Heart left ventricle (tissue), 16 donors: ENCODE measurements around the gene DNAJC18. TPM values are rescaled to one million over a fixed set of nuclear protein-coding genes. Genes with fewer than 3 reads are reported as not detected.

Experiments used
- ATAC-seq, 4 donors: fragments of 200-7000 bp; cut with Tn5 transposase; one replicate each; pipeline ENCODE4 v1.9.1; 2020 to 2022; ENCODE audit warnings: moderate library complexity in 4 of 4, mild to moderate bottlenecking in 3 of 4, moderate number of reproducible peaks in 1 of 4
- DNase-seq, 5 donors: peaks; one replicate each; pipeline ENCODE4 v3.0.0-alpha.2; 2020
- H3K27ac ChIP-seq, 12 donors: fragments of 200-600 bp; sonication (generic) in 4 of 12; one replicate each; pipeline versions ENCODE4 v1.5.0 to v1.8.0; 2016 to 2022; ENCODE audit warnings: mild to moderate bottlenecking in 2 of 12
- H3K27me3 ChIP-seq, 9 donors: fragments of 200-600 bp; sonication (generic) in 2 of 9; one replicate each; pipeline versions ENCODE4 v1.5.1 to v1.8.0; 2016 to 2022; ENCODE audit warnings: mild to moderate bottlenecking in 3 of 9
- H3K36me3 ChIP-seq, 9 donors: fragments of 200-600 bp; sonication (generic) in 2 of 9; one replicate each; pipeline versions ENCODE4 v1.5.0 to v1.8.0; 2018 to 2022; ENCODE audit warnings: mild to moderate bottlenecking in 2 of 9
- H3K4me1 ChIP-seq, 12 donors: fragments of 200-600 bp; sonication (generic) in 4 of 12; one replicate each; pipeline versions ENCODE4 v1.5.0 to v1.8.0; 2016 to 2022; ENCODE audit warnings: mild to moderate bottlenecking in 3 of 12
- H3K4me3 ChIP-seq, 12 donors: fragments of 200-600 bp; sonication (generic) in 4 of 12; one replicate each; pipeline versions ENCODE4 v1.5.0 to v1.8.0; 2017 to 2022; ENCODE audit warnings: mild to moderate bottlenecking in 9 of 12, moderate library complexity in 4 of 12
- H3K9me3 ChIP-seq, 12 donors: fragments of 200-600 bp; sonication (generic) in 4 of 12; one replicate each; pipeline versions ENCODE4 v1.5.0 to v1.8.0; 2016 to 2022; ENCODE audit warnings: mild to moderate bottlenecking in 1 of 12
- POLR2A ChIP-seq, 2 donors: fragments of 450-650 bp; IDR thresholded peaks; one replicate each; pipeline ENCODE4 v1.6.1; 2017; ENCODE audit warnings: antibody characterized with exemption in 2 of 2, mild to moderate bottlenecking in 2 of 2, moderate library complexity in 2 of 2
- WGBS, 4 donors: extraction: QIAGEN DNeasy Blood & Tissue Kit in 2 of 4; methylation state at CpG; one replicate each; pipeline versions ENCODE4 v1.1.5 to v1.1.7; 2013 to 2018; 5-methylcytosine and 5-hydroxymethylcytosine counted together
- intact Hi-C, 10 donors: fragments of 100-400 bp; cut with DNase I; formaldehyde crosslinking; loops; one replicate each; pipeline versions ENCODE4 v1.11.1 to v1.14.2; 2022
- polyA plus RNA-seq, 2 donors: library from polyadenylated mRNA; stranded (reverse); fragments of 200-250 nt; gene quantifications; one replicate each; pipeline ENCODE4 v1.2.3, GENCODE V29; 2013
- total RNA-seq, 9 donors: library from RNA; depleted of rRNA in 2 of 9; stranded (reverse); fragments of >200 nt in 2 of 9; fragmentation: NEBNext Ultra II Directional in 3 of 9; extraction: Animal tissue kit (Norgen Biotek cat#: 25700) in 3 of 9; gene quantifications; one replicate each; pipeline versions ENCODE4 v1.1.0 to v1.2.4, GENCODE V29; 2016 to 2023
- TF ChIP-seq, protein P1 (sequence below), 12 donors: fragments of 200-600 bp; sonication (generic) in 4 of 12; IDR thresholded peaks; one replicate each; pipeline versions ENCODE4 v1.5.0 to v1.8.0; 2018 to 2022; ENCODE audit warnings: antibody characterized with exemption in 12 of 12, mild to moderate bottlenecking in 5 of 12
- donor health status: ischemic (EF 13 %, LVEDD 7.1; RV severe dilation, severe dysfunction).
- donor health status: healthy with polysubstance abuse.
- donor health status: DM: no; HTN: yes; CAD: no.
- donor health status: DM: no; HTN: no; CAD: no.
- donor health status: ischemic (EF 25% LVEDD 6.9; RV normal size, moderate dysfunction).
- donor health status: ischemic (EF 25% LVEDD 5.7; RV mildly dilated, moderate dysfunction).
- donor health status: healthy.
- donor health status: DM: yes; HTN: yes; CAD: no.
- donor health status: ischemic (EF 35%, LVEDD 5.7; RV mildly dilated, moderate dysfunction).
- donor health status: nonischemic (EF 11% LVEDD 7.7; RV severe dilation, severe dysfunction).
- donor health status: DM: yes; HTN: yes; CAD: no.
- donor health status: PGD.
- donor health status: ischemic (EF 29% LVEDD 5.4; RV normal size, mild dysfunction).
- donor health status: nonischemic (EF 23%, LVEDD 6.1; RV moderate dilation, normal function).

DNAJC18 gene
- total and polyA plus RNA-seq, 11 donors, result 4.0 to 17.8 (median 9.1) TPM

DNA sequence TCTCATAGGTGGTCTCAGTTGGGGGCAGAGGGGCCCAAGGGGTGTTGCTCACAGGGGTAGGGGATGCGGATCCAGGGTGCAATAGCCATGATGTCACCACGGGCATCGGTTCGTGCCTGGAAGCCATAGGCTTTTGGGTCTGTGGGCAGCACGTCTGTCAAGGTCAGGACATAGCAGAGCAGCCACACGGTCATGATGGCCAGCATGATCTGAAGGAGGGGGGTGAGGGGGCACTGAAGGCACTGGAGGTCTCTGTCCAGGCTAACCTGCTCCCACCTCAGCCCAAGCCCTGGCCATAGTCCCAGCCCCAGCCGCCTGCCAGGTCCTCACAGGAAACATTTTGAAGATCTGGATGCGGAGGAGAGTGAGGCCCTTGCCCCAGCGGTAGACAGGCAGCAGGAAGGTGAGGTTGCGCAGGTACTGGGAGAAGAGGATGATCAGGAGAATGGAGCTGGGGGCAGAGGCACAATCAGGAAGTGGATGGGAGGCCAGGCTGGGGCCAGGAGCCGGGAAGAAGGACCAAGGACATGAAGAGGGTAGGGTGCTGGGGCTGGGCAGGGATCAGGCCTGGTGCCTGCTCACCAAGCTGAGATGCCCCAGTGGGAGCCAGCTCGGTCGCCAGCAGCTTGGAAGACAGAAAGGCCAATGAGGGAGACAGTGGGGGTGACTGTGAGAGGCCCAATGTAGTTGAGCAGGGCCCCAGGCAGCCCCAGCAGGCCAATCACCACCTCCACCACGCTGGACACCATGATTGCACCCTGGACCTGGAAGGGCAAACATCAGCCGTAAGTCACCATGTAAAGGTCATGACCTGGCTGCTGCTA, 59.5 kb downstream of the DNAJC18 start:
- Histone ChIP-seq H3K27me3 (no peaks in the 10 kb centered on the region), H3K4me3 (no peak overlapping the region), H3K36me3 (peaks cover 0 to 7% (median 0%) of the 10 kb centered on the region in 9 donors), H3K27ac (no peak overlapping the region), H3K9me3 (no peaks in the 10 kb centered on the region), H3K4me1 (peaks cover 0 to 14% (median 4%) of the 10 kb centered on the region in 12 donors)
- TF ChIP-seq, protein P1, sequence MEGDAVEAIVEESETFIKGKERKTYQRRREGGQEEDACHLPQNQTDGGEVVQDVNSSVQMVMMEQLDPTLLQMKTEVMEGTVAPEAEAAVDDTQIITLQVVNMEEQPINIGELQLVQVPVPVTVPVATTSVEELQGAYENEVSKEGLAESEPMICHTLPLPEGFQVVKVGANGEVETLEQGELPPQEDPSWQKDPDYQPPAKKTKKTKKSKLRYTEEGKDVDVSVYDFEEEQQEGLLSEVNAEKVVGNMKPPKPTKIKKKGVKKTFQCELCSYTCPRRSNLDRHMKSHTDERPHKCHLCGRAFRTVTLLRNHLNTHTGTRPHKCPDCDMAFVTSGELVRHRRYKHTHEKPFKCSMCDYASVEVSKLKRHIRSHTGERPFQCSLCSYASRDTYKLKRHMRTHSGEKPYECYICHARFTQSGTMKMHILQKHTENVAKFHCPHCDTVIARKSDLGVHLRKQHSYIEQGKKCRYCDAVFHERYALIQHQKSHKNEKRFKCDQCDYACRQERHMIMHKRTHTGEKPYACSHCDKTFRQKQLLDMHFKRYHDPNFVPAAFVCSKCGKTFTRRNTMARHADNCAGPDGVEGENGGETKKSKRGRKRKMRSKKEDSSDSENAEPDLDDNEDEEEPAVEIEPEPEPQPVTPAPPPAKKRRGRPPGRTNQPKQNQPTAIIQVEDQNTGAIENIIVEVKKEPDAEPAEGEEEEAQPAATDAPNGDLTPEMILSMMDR (IDR thresholded peaks at IDR 0.05), result no peak
- no peak for TF ChIP-seq POLR2A (IDR thresholded peaks at IDR 0.05)
- no peak for ATAC-seq
- no peak for DNase-seq
- intact Hi-C loops, result no loop called here
- 83 to 89% (median 85%) methylated on average over 13 to 15 of the region's 15 CpGs for WGBS, 4 donors

DNA sequence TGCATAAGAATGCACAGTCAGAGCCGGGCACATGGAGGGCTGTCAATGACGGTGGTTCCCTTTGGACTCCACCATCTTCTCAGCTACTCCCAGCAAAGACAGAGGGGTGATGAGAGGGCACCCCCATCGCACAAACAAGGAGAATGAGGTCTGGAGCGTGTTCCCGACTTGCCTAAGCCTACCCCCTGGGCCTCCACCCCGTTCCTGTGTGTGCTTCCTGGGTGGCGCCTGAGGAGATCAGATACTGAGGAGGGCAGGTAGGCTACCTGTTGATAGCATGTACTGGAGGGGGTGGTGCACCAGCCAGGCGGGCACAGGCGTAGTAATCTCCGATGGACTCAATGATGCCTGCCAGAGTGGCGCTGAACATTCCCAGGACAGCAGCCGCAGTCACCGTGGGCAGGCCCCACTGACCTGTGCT, 60.4 kb downstream of the DNAJC18 start:
- no peak overlapping the region for H3K4me3 ChIP-seq
- WGBS, 4 donors, result 88 to 95% (median 89%) methylated on average over 6 to 13 of the region's 13 CpGs
- ATAC-seq (no peak), DNase-seq (no peak)
- H3K27ac ChIP-seq, result no peak overlapping the region
- H3K4me1 ChIP-seq, result peaks cover 0 to 10% (median 1%) of the 10 kb centered on the region in 12 donors
- H3K36me3 ChIP-seq, result peaks cover 0 to 10% (median 0%) of the 10 kb centered on the region in 9 donors
- intact Hi-C loops, result no loop called here
- no peaks in the 10 kb centered on the region for H3K9me3 ChIP-seq
- no peak for TF ChIP-seq POLR2A (IDR thresholded peaks at IDR 0.05)
- TF ChIP-seq, protein P1 (IDR thresholded peaks at IDR 0.05), result no peak
- no peaks in the 10 kb centered on the region for H3K27me3 ChIP-seq

DNA sequence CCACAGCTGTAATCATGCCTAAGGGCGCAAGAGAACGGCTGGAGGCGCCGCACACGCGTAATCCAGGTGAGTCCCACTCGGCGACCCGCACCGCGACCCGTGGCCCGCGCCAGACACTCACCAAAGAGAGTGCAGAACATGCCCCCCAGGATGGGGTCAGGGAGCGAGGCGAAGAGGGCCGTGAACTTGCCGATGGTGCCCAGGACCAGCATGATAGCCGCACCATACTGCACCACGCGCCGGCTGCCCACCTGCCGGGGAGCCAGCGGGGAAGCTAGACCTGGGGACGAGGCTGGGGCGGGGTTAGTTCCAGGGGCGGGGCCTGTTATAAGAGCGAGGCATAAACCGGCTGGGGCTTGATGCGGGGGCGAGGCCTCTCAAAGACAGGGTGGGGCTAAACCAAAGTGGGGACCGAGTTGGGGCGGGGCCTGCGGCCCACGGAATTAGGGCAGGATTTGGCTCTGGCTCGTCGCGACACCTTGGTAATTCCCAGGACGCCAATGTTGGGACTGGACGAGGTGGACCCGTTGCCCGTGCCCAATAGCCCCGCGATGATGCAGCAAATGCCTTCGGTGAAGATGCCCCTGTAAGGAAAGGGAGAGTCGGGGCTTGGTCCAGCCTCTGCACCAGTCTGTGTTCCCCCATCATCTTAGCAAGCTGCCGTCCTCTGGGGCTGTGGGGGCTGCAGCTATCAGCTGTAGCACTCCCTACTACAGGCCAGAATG, 61.1 kb downstream of the DNAJC18 start:
- Histone ChIP-seq H3K9me3 (no peaks in the 10 kb centered on the region), H3K27me3 (no peaks in the 10 kb centered on the region), H3K36me3 (peaks cover 0 to 13% (median 5%) of the 10 kb centered on the region in 9 donors), H3K4me1 (peaks cover 0 to 16% (median 3%) of the 10 kb centered on the region in 12 donors), H3K4me3 (no peak overlapping the region), H3K27ac (no peak overlapping the region)
- intact Hi-C loops, result no loop called here
- no peak for TF ChIP-seq POLR2A (IDR thresholded peaks at IDR 0.05)
- TF ChIP-seq, protein P1 (IDR thresholded peaks at IDR 0.05), result no peak
- DNase-seq (peak in 1 of 5 donors; percentile 19), ATAC-seq (no peak)
- WGBS, 4 donors, result 71 to 82% (median 78%) methylated on average over 30 to 47 of the region's 47 CpGs

DNA sequence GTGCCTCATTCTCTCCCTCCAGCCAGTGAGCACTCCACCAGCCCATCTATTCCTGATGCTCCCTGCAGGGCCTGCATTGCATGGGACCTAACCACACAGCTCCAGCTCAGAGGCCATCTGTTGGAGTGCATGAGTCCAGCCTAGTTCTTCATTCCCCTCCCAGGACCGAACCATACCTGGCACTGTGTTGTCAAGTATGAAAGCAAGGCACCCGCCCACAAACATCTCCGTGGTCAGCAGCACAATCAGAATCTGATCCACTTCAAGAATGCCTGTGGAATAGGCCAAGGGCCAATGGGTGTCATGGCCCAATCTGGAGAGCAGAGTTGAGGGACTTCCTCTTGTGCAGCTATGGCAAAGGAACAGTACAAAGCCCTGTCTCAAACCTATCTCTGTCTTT, 62.1 kb downstream of the DNAJC18 start:
- DNase-seq, result no peak

More for the DNA sequence above, 62.1 kb downstream of the DNAJC18 start:
- H3K27ac ChIP-seq, result no peak overlapping the region
- H3K4me3 ChIP-seq, result no peak overlapping the region
- peaks cover 0 to 26% (median 6%) of the 10 kb centered on the region in 12 donors for H3K4me1 ChIP-seq
- no peak for ATAC-seq
- WGBS, 4 donors, result 88 to 93% (median 90%) methylated on average over 3 of the region's 3 CpGs
- H3K27me3 ChIP-seq, result no peaks in the 10 kb centered on the region
- TF ChIP-seq, protein P1 (IDR thresholded peaks at IDR 0.05), result no peak
- TF ChIP-seq POLR2A (IDR thresholded peaks at IDR 0.05), result no peak
- H3K36me3 ChIP-seq, result peaks cover 0 to 20% (median 14%) of the 10 kb centered on the region in 9 donors
- no peaks in the 10 kb centered on the region for H3K9me3 ChIP-seq
- intact Hi-C loops, result no loop called here
